Measurements from ENCODE around the gene ESRRA.

The ESRRA gene

DNA sequence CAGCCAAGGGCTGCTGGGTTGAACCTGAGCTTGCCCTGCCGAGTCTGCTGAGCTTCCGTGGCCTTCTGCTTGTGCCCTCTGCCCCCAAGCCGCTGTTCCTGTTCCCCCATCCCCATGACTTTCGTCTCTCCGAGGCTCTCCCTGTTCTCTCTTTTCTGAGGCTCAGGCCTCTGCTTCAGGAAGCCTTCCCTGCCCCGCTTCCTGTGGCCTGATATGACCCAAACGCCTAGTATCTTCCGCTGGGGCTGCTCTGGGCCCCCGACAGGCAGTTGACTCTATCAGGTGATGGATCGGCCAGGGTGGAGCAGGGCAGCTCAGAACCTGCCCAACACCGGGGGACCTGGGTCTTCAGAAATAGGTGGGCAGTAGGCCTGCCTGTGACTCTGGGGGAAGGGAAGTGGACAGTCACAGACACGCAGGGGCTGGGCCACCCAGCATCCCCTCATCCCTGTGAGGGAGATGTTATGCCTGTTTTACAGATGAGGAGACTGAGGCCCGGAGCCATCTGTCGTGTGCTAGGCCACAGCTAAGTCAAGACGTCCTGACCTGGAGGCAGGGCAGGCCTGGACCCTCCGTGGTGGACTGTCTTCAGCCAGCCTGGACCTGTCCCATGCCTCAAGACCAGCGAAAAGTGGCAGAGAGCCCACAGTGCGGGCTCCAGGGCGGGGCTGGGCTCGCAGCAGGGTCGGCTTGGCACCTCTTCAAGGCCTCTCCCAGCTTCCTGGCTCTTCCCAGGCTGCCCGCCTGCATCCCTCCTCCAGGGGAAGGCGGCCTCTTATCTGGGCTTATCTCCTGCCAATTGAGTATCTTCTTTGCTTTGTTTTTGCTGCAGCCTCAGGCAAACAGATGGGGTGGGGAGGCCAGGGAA is 37.1 kb upstream of the ESRRA start:
- Histone ChIP-seq H3K27me3 (ENCODE audit: control insufficient read depth in 1 of 2, insufficient read depth in 1 of 2, low read length in 2 of 2) (no peaks in the 10 kb centered on the region), H2BK15ac (ENCODE audit: low read depth, poor library complexity, severe bottlenecking) (peak overlapping the region; percentile 77), H2AK5ac (ENCODE audit: low read length, severe bottlenecking) (peak overlapping the region; percentile 18), H4K8ac (ENCODE audit: low read length) (peak overlapping the region; percentile 99), H3K14ac (ENCODE audit: low read length in 2 of 2) (peak overlapping the region in 1 of 2 experiments; percentile 76), H3K9me3 (ENCODE audit: control insufficient read depth, low read length) (no peaks in the 10 kb centered on the region), H2BK120ac (ENCODE audit: low read depth, low read length) (peak overlapping the region; percentile 85), H2BK5ac (ENCODE audit: low read depth, low read length, poor library complexity, severe bottlenecking) (no peak overlapping the region), H3K4me3 (ENCODE audit: insufficient read depth in 1 of 2, low read depth in 1 of 2, low read length in 2 of 2) (peak overlapping the region; percentile 32 to 83), H3K4me1 (ENCODE audit: control insufficient read depth, insufficient read depth, low read depth, low read length) (peaks cover 33% of the 10 kb centered on the region), H3K18ac (ENCODE audit: low read depth in 1 of 2, low read length in 2 of 2) (peak overlapping the region; percentile 34 to 73), H4K91ac (ENCODE audit: low read length) (peak overlapping the region; percentile 87), H3K23ac (ENCODE audit: low read length in 2 of 2) (peak overlapping the region in 1 of 2 experiments; percentile 65), H3K27ac (ENCODE audit: low read length, poor library complexity, severe bottlenecking) (peak overlapping the region; percentile 94), H3K36me3 (ENCODE audit: control insufficient read depth in 1 of 2, insufficient read depth in 2 of 2, low read depth in 1 of 2, low read length in 2 of 2) (peaks cover 35 to 53% of the 10 kb centered on the region in 2 experiments), H3K4ac (ENCODE audit: low read depth in 1 of 2, low read length in 2 of 2) (peak overlapping the region; percentile 76 to 97), H3K4me2 (ENCODE audit: low read length, poor library complexity, severe bottlenecking) (peak overlapping the region; percentile 81), H3K79me1 (replicated peaks; ENCODE audit: low read length, poor library complexity, severe bottlenecking) (peaks cover 12% of the 10 kb centered on the region), H3K9ac (ENCODE audit: low read length) (peak overlapping the region; percentile 96), H2BK12ac (ENCODE audit: low read length in 2 of 2) (peak overlapping the region; percentile 78 to 93), H2AFZ (ENCODE audit: low read depth, low read length) (no peak overlapping the region)
- 68% methylated on average over 22 of the region's 23 CpGs for WGBS
- peak; percentile 56 for DNase-seq

DNA sequence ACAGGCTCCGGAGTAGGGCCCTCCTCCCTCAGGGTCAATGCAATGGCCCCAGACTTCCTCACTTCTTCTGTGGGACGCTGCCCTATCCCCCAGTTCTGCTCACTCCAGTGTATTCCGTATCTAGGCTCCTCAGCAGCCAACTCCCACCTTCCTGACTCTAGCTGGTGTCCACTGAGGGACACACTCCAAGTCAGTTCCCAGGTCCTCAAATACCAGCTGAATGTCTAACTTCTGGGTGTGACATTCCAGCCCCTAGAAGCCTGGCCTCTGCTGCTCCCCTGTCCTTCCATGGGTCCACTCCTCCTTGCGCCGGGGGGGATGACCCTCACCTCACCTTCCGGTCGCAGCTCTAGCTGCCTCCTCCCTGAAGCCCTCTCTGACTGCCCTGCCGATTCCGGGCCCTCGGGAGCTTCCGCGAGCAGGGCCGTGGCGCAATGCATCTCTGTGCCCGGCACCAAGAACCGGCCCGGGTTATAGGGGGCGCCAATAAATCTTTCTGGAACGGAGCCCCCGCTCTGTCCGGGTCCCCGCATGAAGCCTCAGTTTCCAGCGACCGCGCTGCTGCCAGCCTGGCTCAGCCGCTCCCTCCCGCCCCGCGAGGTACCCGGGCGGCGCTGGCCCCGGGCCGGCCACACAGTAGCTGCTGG is 36.3 kb upstream of the ESRRA start:
- Histone ChIP-seq H3K18ac (ENCODE audit: low read depth in 1 of 2, low read length in 2 of 2) (peak overlapping the region; percentile 73 to 89), H3K27ac (ENCODE audit: low read length, poor library complexity, severe bottlenecking) (peak overlapping the region; percentile 94), H3K4ac (ENCODE audit: low read depth in 1 of 2, low read length in 2 of 2) (peak overlapping the region; percentile 93 to 97), H3K4me1 (ENCODE audit: control insufficient read depth, insufficient read depth, low read depth, low read length) (peaks cover 25% of the 10 kb centered on the region), H4K8ac (ENCODE audit: low read length) (peak overlapping the region; percentile 99), H2AFZ (ENCODE audit: low read depth, low read length) (peak overlapping the region; percentile 18), H3K36me3 (ENCODE audit: control insufficient read depth in 1 of 2, insufficient read depth in 2 of 2, low read depth in 1 of 2, low read length in 2 of 2) (peaks cover 28 to 46% of the 10 kb centered on the region in 2 experiments), H3K9me3 (ENCODE audit: control insufficient read depth, low read length) (no peaks in the 10 kb centered on the region), H3K9ac (ENCODE audit: low read length) (peak overlapping the region; percentile 96), H4K91ac (ENCODE audit: low read length) (peak overlapping the region; percentile 98), H3K14ac (ENCODE audit: low read length in 2 of 2) (peak overlapping the region in 1 of 2 experiments; percentile 89), H2BK15ac (ENCODE audit: low read depth, poor library complexity, severe bottlenecking) (peak overlapping the region; percentile 95), H3K4me3 (ENCODE audit: insufficient read depth in 1 of 2, low read depth in 1 of 2, low read length in 2 of 2) (peak overlapping the region; percentile 70 to 83), H3K27me3 (ENCODE audit: control insufficient read depth in 1 of 2, insufficient read depth in 1 of 2, low read length in 2 of 2) (no peaks in the 10 kb centered on the region), H3K4me2 (ENCODE audit: low read length, poor library complexity, severe bottlenecking) (peak overlapping the region; percentile 81), H2BK12ac (ENCODE audit: low read length in 2 of 2) (peak overlapping the region in 1 of 2 experiments; percentile 52), H3K23ac (ENCODE audit: low read length in 2 of 2) (peak overlapping the region in 1 of 2 experiments; percentile 92), H2BK5ac (ENCODE audit: low read depth, low read length, poor library complexity, severe bottlenecking) (peak overlapping the region; percentile 82), H2AK5ac (ENCODE audit: low read length, severe bottlenecking) (peak overlapping the region; percentile 62), H3K79me1 (replicated peaks; ENCODE audit: low read length, poor library complexity, severe bottlenecking) (peaks cover 14% of the 10 kb centered on the region), H2BK120ac (ENCODE audit: low read depth, low read length) (peak overlapping the region; percentile 90)
- DNase-seq: peak; percentile 67
- WGBS: 2% methylated on average over 34 of the region's 34 CpGs

DNA sequence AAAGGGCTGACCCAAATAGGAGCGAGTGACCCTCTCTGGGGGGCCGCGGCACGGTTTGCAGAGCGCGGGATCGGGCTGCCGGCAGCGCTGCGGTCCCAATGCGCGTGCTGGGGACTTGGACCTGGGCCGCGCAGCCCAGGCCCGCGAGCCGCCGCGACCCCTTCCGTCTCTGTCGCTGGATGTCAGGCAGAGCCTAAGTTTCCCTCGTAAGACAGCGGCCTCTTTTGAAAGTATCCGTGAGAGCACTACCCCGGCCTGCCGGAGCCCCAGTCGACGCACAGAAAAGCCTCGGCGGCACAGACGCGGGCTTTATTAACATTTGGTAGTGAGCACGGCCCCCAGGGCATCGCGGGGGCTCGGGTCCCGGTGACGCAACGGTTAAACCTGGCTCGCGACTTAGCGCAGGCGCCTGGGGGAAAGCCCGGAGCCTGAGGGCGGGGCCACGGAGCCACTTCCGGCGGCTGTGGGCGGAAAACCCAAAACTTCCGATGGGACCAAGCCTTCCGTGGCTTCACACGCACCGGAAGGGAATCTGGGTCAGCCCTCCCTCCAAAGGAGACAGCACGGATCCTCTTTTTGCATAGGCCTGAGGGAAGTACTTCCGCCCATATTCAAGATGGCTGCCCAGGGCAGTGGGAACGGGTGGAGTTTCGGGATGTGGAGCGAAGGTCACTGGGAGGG is 35.6 kb upstream of the ESRRA start:
- H3K9me3 ChIP-seq (ENCODE audit: control insufficient read depth, low read length): no peaks in the 10 kb centered on the region
- H3K4me2 ChIP-seq (ENCODE audit: low read length, poor library complexity, severe bottlenecking): peak overlapping the region; percentile 81
- H2BK12ac ChIP-seq (ENCODE audit: low read length in 2 of 2): peak overlapping the region in 1 of 2 experiments; percentile 52
- peak overlapping the region; percentile 73 to 89 for H3K18ac ChIP-seq (ENCODE audit: low read depth in 1 of 2, low read length in 2 of 2)
- peak overlapping the region; percentile 99 for H3K27ac ChIP-seq (ENCODE audit: low read length, poor library complexity, severe bottlenecking)
- peak overlapping the region; percentile 99 for H4K8ac ChIP-seq (ENCODE audit: low read length)
- peak overlapping the region; percentile 98 for H4K91ac ChIP-seq (ENCODE audit: low read length)
- peak overlapping the region; percentile 18 for H2AFZ ChIP-seq (ENCODE audit: low read depth, low read length)
- H3K79me1 ChIP-seq (replicated peaks; ENCODE audit: low read length, poor library complexity, severe bottlenecking): peaks cover 13% of the 10 kb centered on the region
- peaks cover 22% of the 10 kb centered on the region for H3K4me1 ChIP-seq (ENCODE audit: control insufficient read depth, insufficient read depth, low read depth, low read length)
- peak; percentile 100 for DNase-seq
- H2BK15ac ChIP-seq (ENCODE audit: low read depth, poor library complexity, severe bottlenecking): peak overlapping the region; percentile 95
- H3K36me3 ChIP-seq (ENCODE audit: control insufficient read depth in 1 of 2, insufficient read depth in 2 of 2, low read depth in 1 of 2, low read length in 2 of 2): peaks cover 21 to 39% of the 10 kb centered on the region in 2 experiments
- peak overlapping the region; percentile 76 to 83 for H3K4me3 ChIP-seq (ENCODE audit: insufficient read depth in 1 of 2, low read depth in 1 of 2, low read length in 2 of 2)
- WGBS: under 1% methylated on average over 58 of the region's 58 CpGs
- peak overlapping the region; percentile 90 for H2BK120ac ChIP-seq (ENCODE audit: low read depth, low read length)
- H3K4ac ChIP-seq (ENCODE audit: low read depth in 1 of 2, low read length in 2 of 2): peak overlapping the region; percentile 93 to 97
- H3K14ac ChIP-seq (ENCODE audit: low read length in 2 of 2): peak overlapping the region in 1 of 2 experiments; percentile 89
- H3K9ac ChIP-seq (ENCODE audit: low read length): peak overlapping the region; percentile 96
- no peak overlapping the region for H2AK5ac ChIP-seq (ENCODE audit: low read length, severe bottlenecking)
- no peaks in the 10 kb centered on the region for H3K27me3 ChIP-seq (ENCODE audit: control insufficient read depth in 1 of 2, insufficient read depth in 1 of 2, low read length in 2 of 2)
- H3K23ac ChIP-seq (ENCODE audit: low read length in 2 of 2): peak overlapping the region; percentile 37 to 92
- peak overlapping the region; percentile 82 for H2BK5ac ChIP-seq (ENCODE audit: low read depth, low read length, poor library complexity, severe bottlenecking)

All from mesenchymal stem cell (in vitro differentiated cells and primary cell).